Astrocyte (in vitro differentiated cells and primary cell): Measurements from ENCODE around the gene PARP2. TPM values are rescaled to one million over a fixed set of nuclear protein-coding genes. Genes with fewer than 3 reads are reported as not detected.

Experiments
- DNase-seq: peaks from one replicate; pipeline ENCODE4 v3.0.0-alpha.2; 2010; ENCODE audit warnings: low read depth
- FAIRE-seq: peaks from 2 replicates; lab custom pipeline; 2011; peaks lifted over from hg19 to GRCh38; lab: Jason Lieb, UNC
- H2AFZ ChIP-seq: 2 replicates; pipeline ENCODE4 v1.6.0; 2012; ENCODE audit warnings: low read depth, low read length, inconsistent platforms
- H3K27ac ChIP-seq: 2 replicates; pipeline ENCODE4 v1.5.1; 2011; ENCODE audit warnings: low read depth, low read length, inconsistent platforms
- H3K27me3 ChIP-seq: 2 replicates; pipeline ENCODE4 v1.6.0; 2011; ENCODE audit warnings: low read length, inconsistent platforms; ENCODE audit not compliant: insufficient read depth
- H3K36me3 ChIP-seq: 2 replicates; pipeline ENCODE4 v1.5.1; 2011; ENCODE audit warnings: low read length, inconsistent platforms; ENCODE audit not compliant: insufficient read depth
- H3K4me1 ChIP-seq: 2 replicates; pipeline ENCODE4 v1.5.1; 2011; ENCODE audit warnings: low read length, inconsistent platforms; ENCODE audit not compliant: insufficient read depth
- H3K4me2 ChIP-seq: 2 replicates; pipeline ENCODE4 v1.6.0; 2012; ENCODE audit warnings: low read length, inconsistent platforms
- H3K4me3 ChIP-seq: 2 replicates; pipeline ENCODE4 v1.5.1; 2011; ENCODE audit warnings: low read depth, mild to moderate bottlenecking, low read length, inconsistent platforms; ENCODE audit not compliant: insufficient read depth
- H3K79me2 ChIP-seq: 2 replicates; pipeline ENCODE4 v1.6.0; 2012; ENCODE audit warnings: mild to moderate bottlenecking, low read length, inconsistent platforms; ENCODE audit not compliant: insufficient read depth
- H3K9ac ChIP-seq: 2 replicates; pipeline ENCODE4 v1.6.0; 2012; ENCODE audit warnings: mild to moderate bottlenecking, low read length, inconsistent platforms
- H3K9me3 ChIP-seq: 2 replicates; pipeline ENCODE4 v1.5.1; 2012; ENCODE audit warnings: low read depth, mild to moderate bottlenecking, low read length, inconsistent platforms; ENCODE audit not compliant: insufficient read depth
- H4K20me1 ChIP-seq: 2 replicates; pipeline ENCODE4 v1.6.0; 2012; ENCODE audit warnings: low read length, inconsistent platforms; ENCODE audit not compliant: insufficient read depth
- H3K27ac Mint-ChIP-seq: one replicate; pipeline ENCODE4 v1.8.0; 2021; ENCODE audit warnings: mild to moderate bottlenecking, mixed read lengths; ENCODE audit not compliant: unreplicated experiment
- H3K27me3 Mint-ChIP-seq: one replicate; pipeline ENCODE4 v1.8.0; 2021; ENCODE audit warnings: low read depth, mixed read lengths; ENCODE audit not compliant: unreplicated experiment
- H3K36me3 Mint-ChIP-seq: one replicate; pipeline ENCODE4 v1.8.0; 2021; ENCODE audit warnings: low read depth, mixed read lengths; ENCODE audit not compliant: unreplicated experiment
- H3K4me1 Mint-ChIP-seq: one replicate; pipeline ENCODE4 v1.8.0; 2021; ENCODE audit warnings: low read depth, mixed read lengths; ENCODE audit not compliant: unreplicated experiment
- H3K4me3 Mint-ChIP-seq: one replicate; pipeline ENCODE4 v1.8.0; 2021; ENCODE audit warnings: mild to moderate bottlenecking, moderate library complexity, mixed read lengths; ENCODE audit not compliant: unreplicated experiment
- H3K9me3 Mint-ChIP-seq: one replicate; pipeline ENCODE4 v1.8.0; 2021; ENCODE audit warnings: mild to moderate bottlenecking, mixed read lengths; ENCODE audit not compliant: unreplicated experiment
- CTCF ChIP-seq: IDR thresholded peaks from 2 replicates; pipeline ENCODE4 v1.5.1; 2011; ENCODE audit warnings: low read depth, mild to moderate bottlenecking, inconsistent platforms, low read length, moderate library complexity; ENCODE audit not compliant: insufficient read depth
- EZH2 ChIP-seq: IDR thresholded peaks from 2 replicates; pipeline ENCODE4 v1.6.1; 2012; ENCODE audit warnings: mild to moderate bottlenecking, low read length, inconsistent platforms; ENCODE audit not compliant: insufficient read depth
- total RNA-seq: library from RNA; stranded (reverse); gene quantifications from 2 replicates; pipeline ENCODE4 v1.2.1, GENCODE V29; 2021

PARP2 gene
- total RNA-seq, 1 donor from 2014 or later: 21.5 TPM

- no peaks in the 10 kb centered on the region for H3K4me1 Mint-ChIP-seq
- H3K9me3 Mint-ChIP-seq: no peaks in the 10 kb centered on the region
- Histone ChIP-seq H3K4me2 (no peak overlapping the region), H3K4me1 (no peaks in the 10 kb centered on the region), H3K79me2 (no peaks in the 10 kb centered on the region), H3K4me3 (no peak overlapping the region), H3K27ac (no peak overlapping the region), H3K27me3 (no peaks in the 10 kb centered on the region), H2AFZ (no peak overlapping the region), H4K20me1 (no peaks in the 10 kb centered on the region), H3K9me3 (no peaks in the 10 kb centered on the region), H3K36me3 (peaks cover 40% of the 10 kb centered on the region), H3K9ac (no peak overlapping the region)
- FAIRE-seq: no peak
- no peak overlapping the region for H3K27ac Mint-ChIP-seq
- TF ChIP-seq CTCF: no peak
- no peak for TF ChIP-seq EZH2
- H3K36me3 Mint-ChIP-seq: peaks cover 35% of the 10 kb centered on the region
- H3K27me3 Mint-ChIP-seq: no peaks in the 10 kb centered on the region
- DNase-seq: no peak
- no peak overlapping the region for H3K4me3 Mint-ChIP-seq
These were observed 37.9 kb downstream of the PARP2 start for GRCh38 chr14:20381341-20381740.

GRCh38 chr14:20382526-20382925 lies 39.1 kb downstream of the PARP2 start:
- DNase-seq (no peak), FAIRE-seq (no peak)
- Histone ChIP-seq H3K4me3 (no peak overlapping the region), H3K36me3 (peaks cover 40% of the 10 kb centered on the region), H3K27ac (no peak overlapping the region), H3K4me2 (no peak overlapping the region), H4K20me1 (no peaks in the 10 kb centered on the region), H3K79me2 (no peaks in the 10 kb centered on the region), H3K9me3 (no peaks in the 10 kb centered on the region), H2AFZ (no peak overlapping the region), H3K27me3 (no peaks in the 10 kb centered on the region), H3K9ac (no peak overlapping the region), H3K4me1 (no peaks in the 10 kb centered on the region)
- no peak for TF ChIP-seq EZH2
- TF ChIP-seq CTCF: no peak
- Mint-ChIP-seq H3K9me3 (no peaks in the 10 kb centered on the region), H3K4me3 (no peak overlapping the region), H3K27ac (no peak overlapping the region), H3K36me3 (peaks cover 31% of the 10 kb centered on the region), H3K27me3 (no peaks in the 10 kb centered on the region), H3K4me1 (no peaks in the 10 kb centered on the region)

GRCh38 chr14:20383032-20383431 lies 39.6 kb downstream of the PARP2 start:
- no peak overlapping the region for H3K9ac ChIP-seq
- H3K79me2 ChIP-seq: no peaks in the 10 kb centered on the region
- H2AFZ ChIP-seq: no peak overlapping the region
- no peaks in the 10 kb centered on the region for H3K27me3 ChIP-seq
- Mint-ChIP-seq H3K4me1 (no peaks in the 10 kb centered on the region), H3K36me3 (peaks cover 31% of the 10 kb centered on the region), H3K27ac (no peak overlapping the region), H3K27me3 (no peaks in the 10 kb centered on the region), H3K9me3 (no peaks in the 10 kb centered on the region), H3K4me3 (no peak overlapping the region)
- no peak overlapping the region for H3K4me2 ChIP-seq
- FAIRE-seq: no peak
- H3K4me3 ChIP-seq: no peak overlapping the region
- H3K27ac ChIP-seq: no peak overlapping the region
- TF ChIP-seq CTCF (no peak), EZH2 (no peak)
- H3K9me3 ChIP-seq: no peaks in the 10 kb centered on the region
- DNase-seq: no peak
- H3K4me1 ChIP-seq: no peaks in the 10 kb centered on the region
- H4K20me1 ChIP-seq: no peaks in the 10 kb centered on the region
- peaks cover 40% of the 10 kb centered on the region for H3K36me3 ChIP-seq
